ENCODE results near the gene LGALS3BP. TPM values are rescaled to one million over a fixed set of nuclear protein-coding genes. Genes with fewer than 3 reads are reported as not detected.

LGALS3BP gene
- polyA plus RNA-seq, 1 donor (not counting 4 experiments of a cell fraction or from before 2014, with no cell fraction given), result 53.0 TPM

DNA sequence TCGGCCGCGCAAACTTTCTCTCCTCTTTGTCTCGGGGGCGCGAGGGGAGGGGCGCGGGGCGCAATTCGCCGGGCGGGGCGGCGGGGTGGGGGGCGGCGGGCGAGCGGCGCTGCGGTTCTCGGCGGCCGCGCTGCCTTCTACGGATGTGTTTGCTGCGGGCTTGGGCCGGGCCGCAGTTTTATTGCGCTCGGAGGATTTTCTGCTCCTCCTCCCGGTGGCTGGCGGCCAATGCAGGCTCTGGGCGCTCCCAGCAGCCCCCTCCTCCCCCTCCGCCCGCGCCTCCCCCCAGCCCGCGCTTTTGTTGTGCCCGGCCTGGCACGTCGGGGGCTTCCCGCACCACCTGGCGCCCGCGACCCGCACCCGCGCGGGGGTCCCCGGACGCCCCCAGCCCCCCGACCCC is 54.5 kb downstream of the LGALS3BP start, which contains the start of gene TIMP2:
TIMP2 (minus strand) TSS at position 154 of the 400 bp plus-strand sequence. CDS start 299 bp downstream, outside the sequence.
- dilution Hi-C loops (cut with MboI; ENCODE audit: extremely low pct_ligation_motif_present, low sequenced_read_pairs), result no loop called here
- no peak for TF ChIP-seq EZH2 (IDR thresholded peaks at IDR 0.05; ENCODE audit: low read length)
- TF ChIP-seq, protein P1, sequence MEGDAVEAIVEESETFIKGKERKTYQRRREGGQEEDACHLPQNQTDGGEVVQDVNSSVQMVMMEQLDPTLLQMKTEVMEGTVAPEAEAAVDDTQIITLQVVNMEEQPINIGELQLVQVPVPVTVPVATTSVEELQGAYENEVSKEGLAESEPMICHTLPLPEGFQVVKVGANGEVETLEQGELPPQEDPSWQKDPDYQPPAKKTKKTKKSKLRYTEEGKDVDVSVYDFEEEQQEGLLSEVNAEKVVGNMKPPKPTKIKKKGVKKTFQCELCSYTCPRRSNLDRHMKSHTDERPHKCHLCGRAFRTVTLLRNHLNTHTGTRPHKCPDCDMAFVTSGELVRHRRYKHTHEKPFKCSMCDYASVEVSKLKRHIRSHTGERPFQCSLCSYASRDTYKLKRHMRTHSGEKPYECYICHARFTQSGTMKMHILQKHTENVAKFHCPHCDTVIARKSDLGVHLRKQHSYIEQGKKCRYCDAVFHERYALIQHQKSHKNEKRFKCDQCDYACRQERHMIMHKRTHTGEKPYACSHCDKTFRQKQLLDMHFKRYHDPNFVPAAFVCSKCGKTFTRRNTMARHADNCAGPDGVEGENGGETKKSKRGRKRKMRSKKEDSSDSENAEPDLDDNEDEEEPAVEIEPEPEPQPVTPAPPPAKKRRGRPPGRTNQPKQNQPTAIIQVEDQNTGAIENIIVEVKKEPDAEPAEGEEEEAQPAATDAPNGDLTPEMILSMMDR (optimal IDR thresholded peaks at IDR 0.05 in 1 of 3, IDR thresholded peaks at IDR 0.05 in 1 of 3, conservative IDR thresholded peaks at IDR 0.05 in 1 of 3; ENCODE audit: extremely low read depth in 1 of 3, insufficient read depth in 2 of 3, low read length in 3 of 3), result peak in 2 of 3 experiments; percentile 15 to 33
- H3K9me1 ChIP-seq (ENCODE audit: control insufficient read depth, extremely low read depth, insufficient read depth, low read length), result no peaks in the 10 kb centered on the region
- H3K4me1 ChIP-seq (ENCODE audit: control insufficient read depth, extremely low read depth, insufficient read depth, low read length), result peaks cover 7% of the 10 kb centered on the region
- FAIRE-seq (no peak), DNase-seq (ENCODE audit: low read depth, low spot score) (no peak)
- H2AFZ ChIP-seq (ENCODE audit: control insufficient read depth, low read length), result no peak within 1 kb of the TSS
- H3K36me3 ChIP-seq (ENCODE audit: control insufficient read depth in 2 of 2, extremely low read depth in 1 of 2, insufficient read depth in 2 of 2, low read length in 2 of 2), result no peaks in the 10 kb centered on the region
- no peak within 1 kb of the TSS for H3K9ac ChIP-seq (ENCODE audit: control insufficient read depth, extremely low read depth, insufficient read depth, low read length)
- no peak within 1 kb of the TSS for H3K27ac ChIP-seq (ENCODE audit: control insufficient read depth, insufficient read depth, low read length)
- no peaks in the 10 kb centered on the region for H3K79me2 ChIP-seq (ENCODE audit: control insufficient read depth, insufficient read depth, low read length)
- H3K9me3 ChIP-seq (ENCODE audit: control insufficient read depth, low read depth, low read length), result no peaks in the 10 kb centered on the region
- peak within 1 kb of the TSS; percentile 73 for H3K4me2 ChIP-seq (ENCODE audit: control insufficient read depth, extremely low read depth, insufficient read depth, low read depth, low read length)
- H3K4me3 ChIP-seq (ENCODE audit: control insufficient read depth in 2 of 3, extremely low read depth in 1 of 3, insufficient read depth in 2 of 3, low read depth in 1 of 3, low read length in 3 of 3), result peak within 1 kb of the TSS; percentile 44 to 55 (median 44)
- no peaks in the 10 kb centered on the region for H4K20me1 ChIP-seq (ENCODE audit: control insufficient read depth, extremely low read depth, insufficient read depth, low read length)
- H3K27me3 ChIP-seq (ENCODE audit: control insufficient read depth, extremely low read depth, insufficient read depth, low read length), result peaks cover 33% of the 10 kb centered on the region

DNA sequence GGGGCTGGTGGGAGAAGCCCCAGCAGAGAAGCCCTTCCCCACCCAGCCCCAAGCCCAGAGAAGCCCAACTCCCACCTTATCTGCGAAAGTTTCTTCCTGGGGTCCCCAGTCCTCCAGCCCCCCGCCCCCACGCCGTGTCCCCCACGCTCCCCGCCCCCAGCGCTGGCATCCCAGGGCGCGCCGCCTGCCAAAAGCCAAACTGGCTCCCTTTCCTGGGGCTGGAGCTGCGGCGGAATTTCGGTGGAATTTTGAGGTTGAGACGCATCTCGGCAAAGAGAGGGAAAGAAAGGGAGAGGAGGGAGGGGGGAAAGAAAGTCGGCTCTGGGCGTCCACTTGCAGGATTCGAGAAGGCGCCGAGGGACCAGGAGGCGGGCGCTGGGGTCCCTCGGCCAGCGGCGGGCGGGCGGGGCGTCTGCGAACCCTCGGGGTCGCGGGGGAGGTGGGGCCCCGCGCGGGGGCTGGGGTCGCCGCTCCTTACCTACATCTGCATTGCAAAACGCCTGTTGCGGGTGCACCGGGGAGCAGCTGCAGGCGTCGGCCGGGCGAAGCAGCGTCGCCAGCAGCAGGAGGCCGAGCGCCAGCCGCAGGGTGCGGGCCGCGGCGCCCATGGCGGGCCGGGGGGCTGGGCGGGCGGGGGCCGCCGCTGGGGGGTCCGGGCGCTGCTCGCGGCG is 55.1 kb downstream of the LGALS3BP start:
- no peak overlapping the region for H3K9ac ChIP-seq (ENCODE audit: control insufficient read depth, extremely low read depth, insufficient read depth, low read length)
- peak overlapping the region; percentile 44 to 55 (median 44) for H3K4me3 ChIP-seq (ENCODE audit: control insufficient read depth in 2 of 3, extremely low read depth in 1 of 3, insufficient read depth in 2 of 3, low read depth in 1 of 3, low read length in 3 of 3)
- H2AFZ ChIP-seq (ENCODE audit: control insufficient read depth, low read length), result no peak overlapping the region
- no peak overlapping the region for H3K27ac ChIP-seq (ENCODE audit: control insufficient read depth, insufficient read depth, low read length)
- H3K36me3 ChIP-seq (ENCODE audit: control insufficient read depth in 2 of 2, extremely low read depth in 1 of 2, insufficient read depth in 2 of 2, low read length in 2 of 2), result no peaks in the 10 kb centered on the region
- peaks cover 26% of the 10 kb centered on the region for H3K27me3 ChIP-seq (ENCODE audit: control insufficient read depth, extremely low read depth, insufficient read depth, low read length)
- peak overlapping the region; percentile 73 for H3K4me2 ChIP-seq (ENCODE audit: control insufficient read depth, extremely low read depth, insufficient read depth, low read depth, low read length)
- no peak for DNase-seq (ENCODE audit: low read depth, low spot score)
- no peaks in the 10 kb centered on the region for H3K9me1 ChIP-seq (ENCODE audit: control insufficient read depth, extremely low read depth, insufficient read depth, low read length)
- H3K9me3 ChIP-seq (ENCODE audit: control insufficient read depth, low read depth, low read length), result no peaks in the 10 kb centered on the region
- dilution Hi-C loops (cut with MboI; ENCODE audit: extremely low pct_ligation_motif_present, low sequenced_read_pairs), result no loop called here
- H4K20me1 ChIP-seq (ENCODE audit: control insufficient read depth, extremely low read depth, insufficient read depth, low read length), result no peaks in the 10 kb centered on the region
- peaks cover 7% of the 10 kb centered on the region for H3K4me1 ChIP-seq (ENCODE audit: control insufficient read depth, extremely low read depth, insufficient read depth, low read length)
- FAIRE-seq, result no peak
- H3K79me2 ChIP-seq (ENCODE audit: control insufficient read depth, insufficient read depth, low read length), result no peaks in the 10 kb centered on the region
- TF ChIP-seq EZH2 (IDR thresholded peaks at IDR 0.05; ENCODE audit: low read length), result no peak
- TF ChIP-seq, protein P1 (optimal IDR thresholded peaks at IDR 0.05 in 1 of 3, IDR thresholded peaks at IDR 0.05 in 1 of 3, conservative IDR thresholded peaks at IDR 0.05 in 1 of 3; ENCODE audit: extremely low read depth in 1 of 3, insufficient read depth in 2 of 3, low read length in 3 of 3), result no peak
